Transverse colon (tissue), 4 donors: ENCODE results near the gene TMEM119. TPM values are rescaled to one million over a fixed set of nuclear protein-coding genes. Genes with fewer than 3 reads are reported as not detected.

Source experiments
- DNase-seq: peaks from one replicate; pipeline ENCODE4 v3.0.0-alpha.2; 2019
- H3K27ac ChIP-seq, 4 donors: fragments of 200-600 bp; sonication (generic); 2 replicates each; pipeline ENCODE4 v1.5.1; 2016 to 2018; ENCODE audit warnings: inconsistent platforms in 4 of 4
- H3K27me3 ChIP-seq: fragments of 200-600 bp; sonication (generic); 2 replicates; pipeline ENCODE4 v1.5.1; 2017; ENCODE audit warnings: inconsistent platforms
- H3K36me3 ChIP-seq, 4 donors: fragments of 200-600 bp; sonication (generic); 2 replicates each; pipeline ENCODE4 v1.5.1; 2017 to 2019; ENCODE audit warnings: inconsistent platforms in 4 of 4
- H3K4me1 ChIP-seq, 4 donors: fragments of 200-600 bp; sonication (generic); 2 replicates each; pipeline ENCODE4 v1.5.1; 2017 to 2020; ENCODE audit warnings: inconsistent platforms in 4 of 4
- H3K4me3 ChIP-seq, 4 donors: fragments of 200-600 bp; sonication (generic); 1 replicate in 1 of 4; 2 replicates in 3 of 4; pipeline versions ENCODE4 v1.5.1 to v1.6.1; 2017 to 2019; ENCODE audit warnings: inconsistent platforms in 4 of 4
- H3K9me3 ChIP-seq, 2 donors: fragments of 200-600 bp; sonication (generic); 2 replicates each; pipeline ENCODE4 v1.5.1; 2017 to 2019; ENCODE audit warnings: inconsistent platforms in 2 of 2
- EP300 ChIP-seq: sonication (generic); formaldehyde crosslinking; IDR thresholded peaks from one replicate; pipeline ENCODE4 v1.6.1; 2017; ENCODE audit warnings: antibody characterized with exemption, low read depth
- POLR2A ChIP-seq: fragments of 450-650 bp; IDR thresholded peaks from one replicate; pipeline ENCODE4 v1.6.1; 2016; ENCODE audit warnings: antibody characterized with exemption, mild to moderate bottlenecking, moderate library complexity
- POLR2AphosphoS5 ChIP-seq, 3 donors: sonication (generic); formaldehyde crosslinking; IDR thresholded peaks; one replicate each; pipeline ENCODE4 v1.6.1; 2016; ENCODE audit warnings: antibody characterized with exemption in 3 of 3
- WGBS, 2 donors: methylation state at CpG; one replicate each; pipeline ENCODE4 v1.1.5; 2018; ENCODE audit warnings: low coverage in 1 of 2; 5-methylcytosine and 5-hydroxymethylcytosine counted together
- in situ Hi-C, 4 donors: fragments of 200-750 bp; cut with MboI; loops; one replicate each; pipeline versions ENCODE4 v1.15.0 to v1.15.1; 2017; ENCODE audit warnings: low sequenced_read_pairs in 3 of 4, low pct_ligation_motif_present in 1 of 4, low pct_unique_long_range_greater_than_20kb in 1 of 4
- intact Hi-C: fragments of 100-400 bp; cut with DNase I; formaldehyde crosslinking; loops from one replicate; pipeline ENCODE4 v1.15.1; 2023; ENCODE audit warnings: low total_unique reads
- total RNA-seq, 4 donors: library from RNA; depleted of rRNA; stranded (reverse); fragments of >200 nt; gene quantifications; one replicate each; pipeline ENCODE4 v1.1.0, GENCODE V29; 2016
- TF ChIP-seq, protein P1 (sequence below), 5 experiments: fragments of 200-600 bp in 3 of 5; fragments of 450-650 bp in 2 of 5; sonication (generic) in 3 of 5; IDR thresholded peaks; 1 replicate in 2 of 5; 2 replicates in 3 of 5; pipeline ENCODE4 v1.5.1; 2016 to 2017; ENCODE audit warnings: antibody characterized with exemption in 5 of 5, inconsistent platforms in 3 of 5, mild to moderate bottlenecking in 2 of 5, moderate library complexity in 1 of 5

Gene TMEM119
- total RNA-seq, 4 donors from 2014 or later, result 3.3 to 18.3 (median 9.7) TPM

- no peaks in the 10 kb centered on the region for H3K36me3 ChIP-seq
- TF ChIP-seq EP300, result no peak
- no peak for TF ChIP-seq POLR2AphosphoS5 (IDR thresholded peaks at IDR 0.05)
- no peak for TF ChIP-seq POLR2A
- TF ChIP-seq, protein P1, sequence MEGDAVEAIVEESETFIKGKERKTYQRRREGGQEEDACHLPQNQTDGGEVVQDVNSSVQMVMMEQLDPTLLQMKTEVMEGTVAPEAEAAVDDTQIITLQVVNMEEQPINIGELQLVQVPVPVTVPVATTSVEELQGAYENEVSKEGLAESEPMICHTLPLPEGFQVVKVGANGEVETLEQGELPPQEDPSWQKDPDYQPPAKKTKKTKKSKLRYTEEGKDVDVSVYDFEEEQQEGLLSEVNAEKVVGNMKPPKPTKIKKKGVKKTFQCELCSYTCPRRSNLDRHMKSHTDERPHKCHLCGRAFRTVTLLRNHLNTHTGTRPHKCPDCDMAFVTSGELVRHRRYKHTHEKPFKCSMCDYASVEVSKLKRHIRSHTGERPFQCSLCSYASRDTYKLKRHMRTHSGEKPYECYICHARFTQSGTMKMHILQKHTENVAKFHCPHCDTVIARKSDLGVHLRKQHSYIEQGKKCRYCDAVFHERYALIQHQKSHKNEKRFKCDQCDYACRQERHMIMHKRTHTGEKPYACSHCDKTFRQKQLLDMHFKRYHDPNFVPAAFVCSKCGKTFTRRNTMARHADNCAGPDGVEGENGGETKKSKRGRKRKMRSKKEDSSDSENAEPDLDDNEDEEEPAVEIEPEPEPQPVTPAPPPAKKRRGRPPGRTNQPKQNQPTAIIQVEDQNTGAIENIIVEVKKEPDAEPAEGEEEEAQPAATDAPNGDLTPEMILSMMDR (IDR thresholded peaks at IDR 0.05), result no peak
- intact Hi-C loops (no loop called here), in situ Hi-C loops (no loop called here)
- no peaks in the 10 kb centered on the region for H3K9me3 ChIP-seq
- no peaks in the 10 kb centered on the region for H3K27me3 ChIP-seq
- no peak for DNase-seq
- peaks cover 0 to 3% (median 0%) of the 10 kb centered on the region in 4 donors for H3K4me1 ChIP-seq
- 58% methylated on average over 13 of the region's 15 CpGs; no CpG with 5 or more reads in 1 of the 2 donors for WGBS, 2 donors
- no peak overlapping the region for H3K27ac ChIP-seq
- H3K4me3 ChIP-seq, result no peak overlapping the region
Measured at GRCh38 chr12:108589028-108589839, 8.7 kb downstream of the TMEM119 start.

GRCh38 chr12:108587826-108588225, 10.1 kb downstream of the TMEM119 start:
- TF ChIP-seq EP300, result no peak
- TF ChIP-seq, protein P1 (IDR thresholded peaks at IDR 0.05), result no peak
- no peak for TF ChIP-seq POLR2AphosphoS5 (IDR thresholded peaks at IDR 0.05)
- no peak for TF ChIP-seq POLR2A
- WGBS, 2 donors, result 65% methylated on average over 4 of the region's 4 CpGs; no CpG with 5 or more reads in 1 of the 2 donors
- no peaks in the 10 kb centered on the region for H3K36me3 ChIP-seq
- intact Hi-C loops (no loop called here), in situ Hi-C loops (no loop called here)
- no peaks in the 10 kb centered on the region for H3K27me3 ChIP-seq
- H3K4me3 ChIP-seq, result no peak overlapping the region
- no peak overlapping the region for H3K27ac ChIP-seq
- no peak for DNase-seq
- H3K9me3 ChIP-seq, result no peaks in the 10 kb centered on the region
- peaks cover 0 to 3% (median 0%) of the 10 kb centered on the region in 4 donors for H3K4me1 ChIP-seq

DNA sequence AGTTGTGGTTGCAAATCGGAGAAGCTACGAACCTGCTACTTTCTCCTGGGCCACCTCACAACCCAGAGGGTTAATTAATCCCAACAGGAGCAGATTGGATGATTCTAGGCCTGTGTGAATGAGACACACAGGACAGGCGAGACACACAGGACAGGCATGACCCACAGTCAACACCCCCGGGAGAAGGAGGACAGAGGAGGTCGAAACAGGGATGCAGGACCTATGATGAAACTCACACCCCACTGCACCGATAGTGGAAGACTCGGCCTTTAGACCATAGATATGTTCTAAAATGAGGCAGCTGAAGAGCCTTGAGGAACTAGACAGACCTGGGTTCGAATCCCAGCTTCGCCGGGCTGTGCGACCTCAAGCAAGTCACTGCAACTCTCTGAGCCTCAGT, 11.6 kb downstream of the TMEM119 start:
- no peaks in the 10 kb centered on the region for H3K27me3 ChIP-seq
- no peak for DNase-seq
- no peaks in the 10 kb centered on the region for H3K36me3 ChIP-seq
- TF ChIP-seq EP300 (no peak), POLR2A (no peak), POLR2AphosphoS5 (IDR thresholded peaks at IDR 0.05) (no peak)
- TF ChIP-seq, protein P1 (IDR thresholded peaks at IDR 0.05), result no peak
- intact Hi-C loops, result no loop called here
- peaks cover 0 to 3% (median 0%) of the 10 kb centered on the region in 4 donors for H3K4me1 ChIP-seq
- in situ Hi-C loops, result no loop called here
- 88 to 94% methylated on average over 4 to 11 of the region's 11 CpGs for WGBS, 2 donors
- no peak overlapping the region for H3K27ac ChIP-seq
- H3K9me3 ChIP-seq, result no peaks in the 10 kb centered on the region
- no peak overlapping the region for H3K4me3 ChIP-seq

GRCh38 chr12:108585864-108586263, 12.0 kb downstream of the TMEM119 start:
- in situ Hi-C loops, result no loop called here
- Histone ChIP-seq H3K27ac (no peak overlapping the region), H3K4me3 (no peak overlapping the region), H3K9me3 (no peaks in the 10 kb centered on the region), H3K27me3 (no peaks in the 10 kb centered on the region), H3K4me1 (peaks cover 0 to 3% (median 0%) of the 10 kb centered on the region in 4 donors), H3K36me3 (no peaks in the 10 kb centered on the region)
- 59 to 60% methylated on average over 3 to 4 of the region's 4 CpGs for WGBS, 2 donors
- intact Hi-C loops, result no loop called here
- no peak for DNase-seq
- TF ChIP-seq POLR2A, result no peak
- TF ChIP-seq, protein P1 (IDR thresholded peaks at IDR 0.05), result no peak
- no peak for TF ChIP-seq POLR2AphosphoS5 (IDR thresholded peaks at IDR 0.05)
- TF ChIP-seq EP300, result no peak
